ENCODE results near the gene SYNE2. TPM values are rescaled to one million over a fixed set of nuclear protein-coding genes. Genes with fewer than 3 reads are reported as not detected.

Gene SYNE2
- total and polyA plus RNA-seq, 2 of the 8 experiments (the other 6 are each of a cell fraction or from before 2014, with no cell fraction given), result 32.6 to 46.1 TPM

GRCh38 chr14:64008016-64008415 lies 155.2 kb downstream of the SYNE2 start:
- Histone ChIP-seq H2BK20ac (ENCODE audit: low read length) (no peak overlapping the region), H3K56ac (replicated peaks; ENCODE audit: insufficient read length, low read depth, low read length) (no peak overlapping the region), H2BK12ac (ENCODE audit: low read depth, low read length) (no peak overlapping the region), H3K27me3 (replicated peaks in 1 of 4; ENCODE audit: control insufficient read depth in 3 of 4, extremely low read depth in 1 of 4, insufficient read depth in 3 of 4, low read length in 3 of 4) (no peaks in the 10 kb centered on the region), H3K36me3 (ENCODE audit: control insufficient read depth in 2 of 4, insufficient read depth in 4 of 4, low read length in 3 of 4) (peaks cover 0 to 12% (median under 1%) of the 10 kb centered on the region in 4 experiments; a peak in 2 of 8 replicates), H3K27ac (ENCODE audit: low read depth, low read length) (no peak overlapping the region), H2AK5ac (ENCODE audit: low read depth, low read length) (no peak overlapping the region), H3K23ac (ENCODE audit: insufficient read length) (no peak overlapping the region), H2AFZ (ENCODE audit: low read length) (no peak overlapping the region), H3K4ac (replicated peaks; ENCODE audit: insufficient read length, low read depth, low read length) (no peak overlapping the region), H4K20me1 (replicated peaks in 1 of 2; ENCODE audit: control insufficient read depth in 1 of 2, insufficient read depth in 2 of 2, low read length in 2 of 2) (no peaks in the 10 kb centered on the region), H3K9ac (replicated peaks in 1 of 4; ENCODE audit: extremely low read depth in 1 of 4, low read depth in 3 of 4, low read length in 3 of 4) (no peak overlapping the region), H4K91ac (replicated peaks; ENCODE audit: insufficient read length, low read length) (no peak overlapping the region), H3K4me1 (replicated peaks in 1 of 4; ENCODE audit: control insufficient read depth in 3 of 4, insufficient read depth in 4 of 4, low read length in 3 of 4) (no peaks in the 10 kb centered on the region), H3K79me2 (ENCODE audit: control insufficient read depth in 1 of 2, insufficient read depth in 2 of 2, low read length in 2 of 2) (no peaks in the 10 kb centered on the region), H3K4me3 (ENCODE audit: extremely low read depth in 1 of 4, insufficient read depth in 2 of 4, low read depth in 3 of 4, low read length in 4 of 4) (no peak overlapping the region), H2BK15ac (ENCODE audit: low read length) (no peak overlapping the region), H3K4me2 (ENCODE audit: insufficient read depth in 1 of 2, low read depth in 2 of 2, low read length in 2 of 2) (no peak overlapping the region), H4K8ac (ENCODE audit: extremely low read depth, insufficient read depth, low read length) (no peak overlapping the region), H2BK5ac (ENCODE audit: low read depth, low read length) (no peak overlapping the region), H3K79me1 (ENCODE audit: low read depth, low read length) (no peaks in the 10 kb centered on the region), H3K14ac (ENCODE audit: insufficient read length) (no peak overlapping the region), H3K23me2 (ENCODE audit: low read depth, low read length) (no peaks in the 10 kb centered on the region), H4K5ac (ENCODE audit: insufficient read length, low read depth, low read length) (no peak overlapping the region), H3K18ac (ENCODE audit: extremely low read depth, low read length) (no peak overlapping the region), H2BK120ac (replicated peaks; ENCODE audit: low read depth, low read length) (no peak overlapping the region), H3K9me3 (ENCODE audit: insufficient read depth in 2 of 2, low read depth in 1 of 2, low read length in 1 of 2) (no peaks in the 10 kb centered on the region)
- WGBS, 2 experiments (ENCODE audit: extremely low coverage in 1 of 2, insufficient coverage in 1 of 2, insufficient read length in 1 of 2, insufficient replicate concordance in 2 of 2, low coverage in 1 of 2, low lambda C conversion rate in 2 of 2, missing lambda C conversion rate in 1 of 2), result 91% methylated on average over 2 of the region's 2 CpGs; no CpG with 5 or more reads in 1 of the 2 experiments
- ChIA-PET CTCF (ENCODE audit: partially characterized antibody) (no interaction called here), POLR2A (ENCODE audit: partially characterized antibody) (no interaction called here)
- no peak for FAIRE-seq
- no peak for DNase-seq (ENCODE audit: low read depth in 1 of 2, low spot score in 2 of 2)
- TF ChIP-seq CTCF (IDR thresholded peaks at IDR 0.05; ENCODE audit: control extremely low read depth in 1 of 3, insufficient read depth in 1 of 3, low read depth in 1 of 3, low read length in 3 of 3) (no peak), FOSL1 (IDR thresholded peaks at IDR 0.05; ENCODE audit: insufficient read depth, low read depth, low read length) (no peak), NRF1 (IDR thresholded peaks at IDR 0.05; ENCODE audit: low read depth, low read length) (no peak), PHF8 (conservative IDR thresholded peaks at IDR 0.05; ENCODE audit: low read depth, low read length) (no peak), RBBP5 (IDR thresholded peaks at IDR 0.05; ENCODE audit: borderline replicate concordance, low read depth, low read length) (no peak), EP300 (IDR thresholded peaks at IDR 0.05; ENCODE audit: borderline replicate concordance in 1 of 2, low read depth in 2 of 2, low read length in 2 of 2) (no peak), EGR1 (IDR thresholded peaks at IDR 0.05; ENCODE audit: borderline replicate concordance, low read depth, low read length) (no peak), SUZ12 (IDR thresholded peaks at IDR 0.05; ENCODE audit: low read length) (no peak), HDAC2 (IDR thresholded peaks at IDR 0.05; ENCODE audit: borderline replicate concordance in 1 of 2, low read depth in 2 of 2, low read length in 2 of 2) (no peak), TCF12 (IDR thresholded peaks at IDR 0.05; ENCODE audit: low read depth, low read length) (no peak), JUND (IDR thresholded peaks at IDR 0.05; ENCODE audit: low read length) (no peak)

Measured in H1 (cell line).